HG03159 (cell line): Measurements from ENCODE around the gene SPCS2.
"Not testable (repeated sequence)": the region's sequence is repeated elsewhere in the genome, so short reads cannot be mapped to it uniquely, and the experiment has no call there.

ENCODE experiments used
- ATAC-seq: cut with Tn5 transposase; IDR thresholded peaks from one replicate; pipeline ENCODE4 v1.9.1; 2021; ENCODE audit warnings: mild to moderate bottlenecking, moderate library complexity; ENCODE audit not compliant: unreplicated experiment

Gene SPCS2

DNA sequence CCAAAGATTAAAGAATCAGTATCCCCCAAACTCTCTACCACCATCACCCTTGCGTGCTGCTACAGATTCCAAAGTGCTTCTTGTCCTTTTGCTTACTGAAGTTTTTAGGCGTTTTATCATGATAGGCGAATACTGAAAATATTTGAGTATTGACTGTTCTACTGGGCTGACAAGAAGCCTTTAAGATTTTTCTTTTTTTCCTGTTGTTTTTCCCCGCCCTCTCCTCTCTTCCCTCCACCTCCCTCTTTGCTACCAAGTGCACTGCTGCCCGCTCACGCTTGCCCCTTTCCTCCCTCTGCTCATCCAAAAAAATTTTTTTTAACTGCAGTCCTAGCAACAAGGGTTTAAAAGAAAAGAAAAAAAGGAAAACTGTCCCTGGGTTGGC lies 679 bp downstream of the SPCS2 start:
- no peak for ATAC-seq

DNA sequence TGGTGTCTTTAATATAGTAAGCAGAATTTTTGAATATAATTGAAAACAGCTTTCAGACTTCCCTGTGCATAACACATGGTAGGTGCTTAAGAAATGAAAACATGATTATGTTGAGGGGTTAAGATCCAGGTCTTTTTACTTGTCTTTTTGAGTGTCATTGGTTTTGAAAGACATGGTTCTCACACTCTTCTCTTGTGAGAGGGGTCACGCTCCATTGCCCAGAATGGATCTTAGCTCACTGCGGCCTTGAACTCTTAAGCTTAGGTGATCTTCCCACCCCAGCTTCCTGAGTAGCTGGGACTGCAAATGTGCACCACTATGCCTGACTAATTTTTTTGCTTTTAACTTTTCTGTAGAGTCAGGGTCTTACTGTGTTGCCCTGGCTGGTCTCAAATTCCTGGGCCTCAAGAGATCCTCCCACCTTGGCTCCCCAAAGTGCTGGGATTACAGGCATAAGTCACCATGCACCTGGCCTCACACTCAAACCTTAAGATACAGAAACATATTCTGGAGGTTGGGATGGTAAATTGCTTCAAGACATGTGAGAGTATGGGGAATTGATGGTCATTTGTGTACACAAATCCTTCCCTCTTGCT lies 1.4 kb downstream of the SPCS2 start:
- no peak for ATAC-seq

DNA sequence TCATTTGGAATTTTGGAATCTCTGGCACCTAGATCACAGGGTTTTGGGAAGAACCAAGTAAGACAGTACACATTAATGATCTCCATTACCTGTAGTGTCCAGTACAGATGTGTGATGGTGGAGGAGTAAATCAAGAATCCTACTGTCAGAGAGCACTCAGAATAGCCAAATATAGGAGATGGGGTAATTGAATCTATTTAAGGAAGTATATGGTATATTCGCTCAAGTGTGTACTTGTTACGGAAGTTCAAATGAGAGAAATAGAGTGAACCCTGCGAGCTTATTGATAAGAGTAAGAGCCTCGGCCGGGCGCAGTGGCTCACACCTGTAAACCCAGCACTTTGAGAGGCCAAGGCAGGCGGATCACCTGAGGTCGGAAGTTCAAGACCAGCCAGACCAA lies 2.2 kb downstream of the SPCS2 start:
- no peak for ATAC-seq

DNA sequence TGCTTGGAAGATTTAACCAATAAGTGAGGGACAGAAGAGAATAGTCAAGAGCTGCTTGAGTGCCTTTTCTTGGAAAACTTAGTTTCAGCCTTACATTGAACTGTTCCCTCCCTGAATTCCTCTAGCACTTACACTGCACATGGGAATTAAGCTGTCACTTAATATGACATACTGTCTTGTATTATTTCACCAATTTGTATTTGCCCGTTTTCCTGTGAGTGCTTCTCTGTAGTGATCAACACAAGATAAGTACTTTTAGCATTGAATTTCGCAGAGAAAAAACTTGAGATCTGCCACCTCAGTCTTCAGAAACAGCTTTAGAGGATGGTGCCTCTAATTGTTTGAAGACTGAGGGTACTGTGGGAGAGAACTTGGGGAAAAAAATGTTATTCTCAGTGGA lies 3.7 kb downstream of the SPCS2 start:
- ATAC-seq, result no peak

DNA sequence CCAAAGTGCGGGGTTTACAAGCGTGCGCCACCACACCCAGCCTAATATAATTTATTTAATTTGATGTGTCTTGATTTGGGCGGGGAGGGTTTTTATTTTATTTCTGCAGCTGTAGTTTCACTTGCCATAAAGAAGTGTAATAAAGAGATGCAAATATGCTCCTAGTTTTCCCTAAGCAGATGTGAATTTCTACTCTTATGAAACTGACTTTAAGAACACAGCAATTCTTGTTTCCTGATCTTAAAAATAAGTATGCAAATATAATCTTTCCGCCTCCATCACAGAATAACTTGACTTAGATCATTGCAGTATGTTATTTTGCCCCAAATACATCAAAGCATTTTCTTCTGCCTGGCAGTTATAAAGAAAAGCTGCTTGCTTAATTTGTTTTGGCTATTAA lies 4.4 kb downstream of the SPCS2 start:
- ATAC-seq, result no peak

DNA sequence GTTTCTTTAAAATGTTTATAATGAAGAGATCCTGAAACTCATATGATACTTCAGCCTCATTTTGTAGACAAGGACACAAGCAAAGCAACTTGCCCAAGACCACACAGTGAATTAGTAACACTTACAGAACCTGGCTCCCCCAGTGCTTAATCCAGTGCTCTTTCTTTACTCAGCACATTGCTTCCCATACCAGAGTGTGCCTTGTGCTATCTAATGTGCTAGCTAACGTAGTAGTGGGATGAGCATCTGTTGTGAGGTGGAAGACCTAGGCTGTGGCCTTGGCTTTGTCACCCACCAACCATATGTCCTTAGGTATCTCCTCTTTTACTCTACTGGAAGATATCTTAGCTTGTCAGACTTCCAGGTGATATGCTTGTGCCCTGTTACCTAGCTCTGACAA lies 5.1 kb downstream of the SPCS2 start:
- ATAC-seq, result no peak

DNA sequence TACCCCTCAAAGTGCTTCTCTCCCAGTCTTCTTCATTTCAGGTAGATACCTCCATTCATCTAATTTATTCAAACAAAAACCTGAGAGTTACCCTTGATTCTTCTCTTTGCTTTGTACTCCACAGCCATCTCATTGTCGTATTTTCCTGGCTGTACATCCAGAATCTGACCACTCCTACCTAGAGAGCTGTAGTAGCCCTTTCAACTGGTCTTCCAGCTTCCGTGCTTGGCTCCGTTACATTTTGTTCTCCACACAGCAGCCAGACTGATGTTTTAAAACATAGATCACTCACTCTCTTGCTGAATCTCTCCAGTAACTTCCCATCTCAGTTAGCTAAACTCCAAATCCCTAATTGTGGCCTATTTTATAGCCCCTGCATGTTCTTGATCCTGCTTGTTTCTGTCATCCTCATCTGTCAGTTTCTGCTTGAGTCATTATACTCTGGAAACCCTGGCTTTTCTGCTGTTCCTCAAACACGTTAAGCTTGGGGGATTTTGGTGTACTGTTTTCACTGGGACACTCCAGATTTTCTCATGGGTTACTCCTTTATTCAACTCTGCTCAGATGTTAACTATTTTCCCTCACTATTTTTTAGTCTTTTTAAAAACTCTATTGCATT lies 7.4 kb downstream of the SPCS2 start:
- ATAC-seq, result no peak

DNA sequence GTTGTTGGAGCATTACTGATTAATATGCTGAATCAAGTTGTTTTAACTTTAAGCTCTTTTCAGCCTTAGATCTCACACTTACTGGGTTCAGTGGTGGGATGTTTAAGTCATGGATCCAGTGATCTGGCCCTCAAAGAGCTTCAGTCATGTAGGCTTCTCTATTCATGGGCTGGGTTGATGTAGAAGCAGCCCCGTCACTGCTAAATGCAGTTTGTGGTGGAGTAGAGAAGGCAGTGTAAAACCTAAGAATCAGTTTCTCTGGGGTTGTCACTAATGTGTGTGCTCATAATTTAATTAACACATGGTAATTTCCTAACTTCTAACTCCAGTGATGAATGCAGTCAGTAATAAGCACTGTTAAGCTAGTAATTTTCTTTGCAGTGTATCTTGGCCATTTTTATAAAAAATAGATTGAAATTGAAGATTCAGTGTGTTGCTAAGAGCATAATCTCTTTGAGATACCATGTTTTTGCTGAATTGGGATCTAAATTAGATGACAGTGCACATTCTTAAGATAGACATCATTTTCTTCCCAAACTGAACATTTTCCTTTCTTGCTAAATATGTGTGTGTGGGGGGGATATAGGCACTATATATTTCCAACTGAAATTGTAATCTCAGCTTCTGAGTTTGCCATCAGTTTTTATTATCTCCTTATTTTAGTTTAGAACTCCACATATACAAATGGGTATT lies 9.0 kb downstream of the SPCS2 start:
- no peak for ATAC-seq

DNA sequence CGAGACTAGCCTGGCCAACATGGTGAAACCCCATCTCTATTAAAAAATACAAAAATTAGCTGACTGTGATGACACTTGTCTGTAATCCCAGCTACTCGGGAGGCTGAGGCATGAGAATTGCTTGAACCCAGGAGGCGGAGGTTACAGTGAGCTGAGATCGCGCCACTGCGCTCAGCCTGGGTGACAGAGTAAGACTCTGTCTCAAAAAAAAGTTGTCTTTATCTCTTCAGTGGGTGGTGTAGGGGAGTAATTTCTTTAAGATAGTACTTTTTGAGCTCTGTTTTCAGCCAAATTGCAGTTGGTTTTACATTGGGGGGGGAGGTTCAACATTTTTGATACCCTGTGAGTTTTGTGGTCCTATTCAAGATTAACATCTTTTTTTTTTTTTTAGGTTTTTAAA lies 11.1 kb downstream of the SPCS2 start:
- ATAC-seq, result not testable (repeated sequence)

DNA sequence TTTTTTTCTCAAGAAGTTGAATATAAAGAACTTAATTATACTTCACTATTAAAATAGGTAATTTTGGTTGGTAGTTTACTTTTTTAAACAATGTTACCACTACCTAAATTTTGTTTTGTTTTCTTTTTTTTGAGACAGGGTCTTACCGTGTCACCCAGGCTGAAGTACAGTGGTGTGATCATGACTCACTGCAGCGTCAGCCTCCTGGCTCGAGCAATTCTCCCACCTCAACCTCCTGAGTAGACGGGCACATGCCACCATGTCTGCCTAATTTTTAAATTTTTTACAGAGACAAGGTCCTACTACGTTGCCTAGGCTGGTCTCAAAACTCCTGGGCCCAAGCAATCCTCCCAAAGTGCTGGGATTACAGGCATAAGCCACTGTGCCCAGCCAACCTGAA lies 17.6 kb downstream of the SPCS2 start:
- no peak for ATAC-seq

DNA sequence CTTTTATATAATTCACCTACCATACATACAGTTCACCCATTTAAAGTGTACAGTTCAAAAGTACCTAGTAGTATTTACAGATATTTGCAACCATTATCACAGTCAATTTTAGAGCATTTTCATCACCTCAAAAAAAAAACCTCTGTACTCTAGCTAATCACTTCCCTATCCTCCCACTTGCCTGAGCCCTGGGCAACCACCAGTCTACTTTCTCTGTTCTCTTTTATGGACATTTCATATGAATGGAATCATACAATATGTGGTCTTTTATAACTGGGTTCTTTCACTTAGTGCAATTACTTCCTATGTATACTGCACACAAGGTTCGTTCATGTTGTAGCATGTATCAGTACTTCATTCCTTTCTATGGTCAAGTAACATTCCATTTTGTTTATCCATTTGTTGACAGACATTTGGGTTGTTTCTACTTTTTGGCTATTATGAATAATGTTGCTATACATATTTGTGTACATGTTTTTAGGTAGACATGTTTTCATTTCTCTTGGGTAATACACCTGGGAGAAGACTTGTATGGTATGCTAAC lies 21.9 kb downstream of the SPCS2 start:
- no peak for ATAC-seq

DNA sequence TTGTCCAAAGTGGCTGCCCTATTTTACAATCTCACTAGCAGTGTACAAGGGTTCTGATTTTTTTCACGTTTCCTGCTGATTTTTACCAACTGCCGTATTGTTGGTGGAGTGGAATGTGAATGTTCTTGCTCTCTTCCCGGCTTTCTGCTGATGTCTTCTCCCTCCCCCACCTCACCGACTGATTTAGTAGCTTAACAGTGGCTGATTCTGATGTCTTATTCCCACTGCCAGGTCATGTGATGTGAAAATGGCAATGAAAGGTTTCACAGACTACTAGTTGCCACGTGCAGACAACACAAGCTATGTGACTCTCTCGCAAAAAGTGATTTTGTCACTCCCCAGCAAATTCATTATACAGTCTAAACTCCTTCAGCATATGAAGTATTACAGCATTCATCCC lies 22.4 kb downstream of the SPCS2 start:
- no peak for ATAC-seq

DNA sequence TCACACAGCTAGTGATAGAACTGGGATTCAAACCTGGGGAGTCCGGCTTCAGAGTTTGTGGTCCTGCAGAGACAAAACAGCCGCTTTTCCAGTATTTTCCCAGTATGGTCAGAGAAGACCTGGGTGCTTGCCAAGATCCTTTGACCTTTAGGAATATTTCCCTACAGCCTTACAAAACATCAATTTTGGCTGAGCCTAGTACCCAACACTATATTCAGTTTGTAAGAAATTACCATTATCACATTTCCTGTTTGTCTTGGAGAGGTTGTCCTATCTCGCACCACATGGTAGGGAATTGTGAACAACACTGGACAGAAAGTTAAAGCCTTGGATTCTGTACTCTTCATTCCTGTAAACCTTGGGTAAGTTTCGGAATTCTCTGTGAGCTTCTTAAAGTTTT lies 29.0 kb downstream of the SPCS2 start:
- ATAC-seq, result no peak

DNA sequence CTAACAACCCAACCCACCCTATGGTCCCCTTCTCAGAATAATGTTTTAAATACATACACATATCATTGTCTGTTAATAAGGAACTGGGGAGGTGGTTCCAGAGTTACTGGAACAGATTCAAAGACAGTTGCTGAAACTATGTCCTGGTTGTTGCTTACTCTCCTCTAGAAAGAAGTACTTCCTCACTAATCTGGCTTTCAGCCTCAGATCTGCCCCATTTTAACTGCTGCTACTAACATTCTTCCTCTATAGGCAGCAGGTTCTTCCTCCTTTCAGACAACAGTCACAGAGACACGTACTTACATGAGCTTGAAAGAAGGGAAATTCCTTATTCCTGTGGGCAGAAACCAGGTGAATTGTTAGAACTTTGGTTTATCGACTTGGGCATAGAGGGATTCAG lies 31.6 kb downstream of the SPCS2 start:
- no peak for ATAC-seq

DNA sequence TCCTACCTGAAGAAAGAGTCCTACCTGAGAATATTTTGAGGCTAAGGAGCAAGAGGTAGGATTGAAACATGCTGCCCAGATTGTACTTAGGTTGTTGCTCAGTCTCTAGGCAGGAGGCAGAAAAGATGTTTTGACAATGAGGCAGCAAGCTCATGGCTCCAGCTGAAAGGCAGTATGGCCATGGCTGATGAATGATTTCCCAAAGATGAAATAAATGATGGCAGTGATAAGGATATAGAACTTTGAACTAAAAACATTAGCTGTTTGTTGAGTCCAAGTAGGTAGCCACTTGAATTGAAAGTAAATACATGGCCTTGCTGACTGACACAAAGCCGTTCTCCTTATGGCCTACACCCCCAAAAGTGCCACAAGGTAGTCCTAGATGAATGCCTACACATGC lies 32.8 kb downstream of the SPCS2 start:
- no peak for ATAC-seq

DNA sequence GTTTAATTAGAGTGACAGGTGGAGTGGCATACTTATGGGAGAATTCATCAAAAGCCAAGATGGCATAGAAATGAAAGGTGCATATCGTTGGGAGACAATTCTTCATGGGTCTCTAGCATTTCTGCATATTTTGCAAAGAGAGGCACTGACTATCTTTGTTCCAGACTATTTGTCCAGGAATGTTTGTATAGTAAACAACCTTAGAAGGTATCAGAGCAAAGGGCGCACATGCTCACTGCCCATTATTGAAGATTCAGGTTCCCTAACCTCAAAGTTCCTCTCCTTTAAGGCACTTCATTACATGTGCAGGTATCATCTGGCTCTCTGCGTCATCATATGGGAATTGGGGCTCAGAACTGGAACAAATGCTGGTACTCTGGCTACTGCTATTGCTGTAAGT lies 35.0 kb downstream of the SPCS2 start:
- no peak for ATAC-seq

DNA sequence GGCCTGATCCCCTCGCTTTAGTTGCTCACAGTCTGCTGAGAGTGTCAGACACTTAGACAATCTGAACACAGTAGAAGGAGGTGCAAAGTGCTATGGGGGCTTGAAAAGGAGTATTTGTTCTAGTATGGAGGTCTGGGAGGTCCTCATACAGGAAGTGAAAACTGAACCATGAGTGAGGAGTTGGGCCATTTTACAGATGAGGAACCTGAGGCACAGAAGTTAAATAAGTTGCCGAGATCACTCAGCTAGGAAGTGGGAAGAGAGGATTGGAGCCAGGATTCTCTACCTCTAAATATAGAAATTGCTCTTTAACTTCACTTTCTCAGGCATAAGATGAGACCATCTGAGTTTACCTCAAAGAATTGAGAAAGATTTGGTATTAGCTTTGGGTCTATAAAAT lies 35.7 kb downstream of the SPCS2 start:
- no peak for ATAC-seq

DNA sequence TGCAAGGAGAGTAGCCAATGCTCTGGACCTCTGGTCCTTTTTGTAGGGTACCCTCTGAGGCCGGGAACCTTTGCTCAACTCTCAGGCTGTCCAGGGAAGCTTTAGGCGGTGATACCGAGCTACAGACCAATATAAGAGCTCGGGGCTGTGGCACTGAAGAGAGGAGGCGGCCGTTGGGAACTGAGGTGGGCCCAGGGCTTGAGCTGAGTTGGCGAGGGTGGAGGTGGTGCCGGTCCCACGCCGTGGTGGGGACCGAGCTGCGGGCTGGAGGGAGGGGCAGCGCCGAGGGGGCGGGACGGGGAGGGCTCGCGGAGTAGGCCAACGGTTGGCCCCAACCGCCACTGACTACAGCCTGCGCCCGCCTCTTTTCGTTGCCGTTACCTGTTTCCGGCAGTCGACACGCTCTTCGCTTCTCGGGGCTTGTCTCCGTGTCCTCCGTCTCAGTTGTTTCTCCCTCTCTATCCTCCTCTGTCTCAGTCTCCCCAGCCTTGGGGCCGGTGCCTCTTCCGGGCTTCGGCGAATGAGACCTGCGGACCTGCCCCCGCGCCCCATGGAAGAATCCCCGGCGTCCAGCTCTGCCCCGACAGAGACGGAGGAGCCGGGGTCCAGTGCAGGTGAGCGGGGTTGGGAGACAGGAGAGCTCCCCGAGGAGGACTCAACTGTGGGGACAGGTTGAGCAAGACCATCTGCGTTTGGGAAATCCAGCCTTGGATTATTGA lies 39.6 kb downstream of the SPCS2 start, which contains the start of gene NEU3:
Gene NEU3 (plus strand): TSS at position 393 of the 719 bp plus-strand sequence. CDS start 128 bp downstream, at position 521.
- peak; percentile 82 for ATAC-seq

DNA sequence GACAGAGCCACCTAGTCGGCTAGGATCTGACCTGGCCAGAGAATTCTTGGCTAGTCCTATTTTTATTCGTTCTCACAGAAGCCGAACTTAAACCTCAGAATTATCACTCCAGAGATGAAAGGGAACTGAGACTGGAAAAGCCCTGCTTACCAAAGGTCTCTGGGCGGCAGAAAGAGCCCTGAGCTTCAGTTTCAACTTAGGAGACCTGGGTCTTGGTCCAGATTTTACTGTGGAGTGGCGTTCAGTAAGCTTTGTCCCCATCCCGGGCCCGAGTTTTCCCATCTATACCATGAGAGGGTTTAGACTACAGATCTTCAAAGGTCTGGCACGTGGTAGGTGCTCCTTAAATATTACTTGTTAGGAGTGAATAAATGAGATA lies 40.2 kb downstream of the SPCS2 start:
- ATAC-seq, result peak; percentile 13

DNA sequence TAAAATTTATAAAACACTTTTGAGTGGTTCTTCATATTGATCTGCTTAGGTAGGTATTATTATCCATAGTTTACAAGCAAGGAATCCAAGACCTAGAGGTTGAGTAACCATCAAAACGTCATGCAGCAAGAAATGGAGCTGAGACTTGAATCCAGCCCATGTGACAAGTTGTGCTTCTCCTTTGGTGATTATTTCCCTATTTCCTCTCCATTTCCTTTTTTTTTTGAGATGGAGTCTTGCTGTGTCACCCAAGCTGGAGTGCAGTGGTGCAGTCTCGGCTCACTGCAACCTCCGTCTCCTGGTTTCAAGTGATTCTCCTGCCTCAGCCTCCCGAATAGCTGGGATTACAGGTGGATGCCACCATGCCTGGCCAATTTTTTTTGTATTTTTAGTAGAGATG lies 41.1 kb downstream of the SPCS2 start:
- ATAC-seq, result not testable (repeated sequence)

DNA sequence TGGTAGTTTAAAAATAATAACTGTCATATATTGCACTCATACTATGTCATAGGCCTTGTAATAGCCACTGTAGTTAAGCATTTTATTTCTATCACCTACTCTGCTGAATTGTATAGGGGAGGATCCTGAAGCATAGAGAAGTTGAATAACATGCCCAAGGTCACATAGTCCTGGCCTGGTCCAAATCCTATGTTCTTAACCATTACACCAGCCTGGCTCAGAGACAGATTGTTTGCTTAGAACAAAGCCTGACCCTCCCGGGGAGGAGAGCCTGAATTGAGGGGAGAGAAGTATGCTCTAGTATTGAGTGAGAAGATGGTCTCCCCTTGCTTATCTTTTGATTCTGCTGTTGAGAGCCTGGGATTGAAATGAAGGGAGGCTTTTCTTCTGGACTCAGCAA lies 41.9 kb downstream of the SPCS2 start:
- no peak for ATAC-seq

DNA sequence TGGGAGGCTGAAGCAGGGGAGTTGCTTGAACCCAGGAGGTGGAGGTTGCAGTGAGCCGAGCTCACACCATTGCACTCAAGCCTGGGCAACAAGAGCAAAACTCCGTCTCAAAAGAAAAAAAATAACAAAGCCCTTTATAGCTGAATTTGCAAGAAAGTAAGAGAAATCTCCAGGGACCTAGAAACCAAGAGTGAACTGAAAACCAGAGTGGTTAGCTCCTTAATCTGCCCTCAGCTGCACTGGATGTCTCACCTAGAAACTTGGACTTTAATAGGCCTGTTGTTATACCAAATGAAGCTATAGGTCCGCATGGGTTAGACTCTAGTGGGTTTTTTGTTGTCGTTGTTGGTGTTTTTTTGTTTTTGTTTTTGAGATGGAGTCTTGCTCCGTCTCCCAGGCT lies 43.8 kb downstream of the SPCS2 start:
- no peak for ATAC-seq
